Tibial artery (tissue), 4 donors: ENCODE data around the gene PAX8.

Experiments
- DNase-seq, 2 donors: peaks; one replicate each; pipeline ENCODE4 v3.0.0-alpha.2; 2019
- H3K27ac ChIP-seq, 2 donors: fragments of 200-600 bp; sonication (generic) in 1 of 2; 1 replicate in 1 of 2; 2 replicates in 1 of 2; pipeline ENCODE4 v1.5.1; 2018 to 2019; ENCODE audit warnings: mild to moderate bottlenecking in 1 of 2
- H3K27me3 ChIP-seq, 2 donors: fragments of 200-600 bp; sonication (generic) in 1 of 2; one replicate each; pipeline versions ENCODE4 v1.5.1 to v1.6.0; 2016 to 2019
- H3K36me3 ChIP-seq, 3 donors: fragments of 200-600 bp; sonication (generic) in 2 of 3; one replicate each; pipeline ENCODE4 v1.5.1; 2016 to 2019; ENCODE audit warnings: mild to moderate bottlenecking in 2 of 3
- H3K4me1 ChIP-seq, 4 donors: fragments of 200-600 bp; sonication (generic) in 2 of 4; 1 replicate in 3 of 4; 2 replicates in 1 of 4; pipeline ENCODE4 v1.5.1; 2016 to 2019
- H3K4me3 ChIP-seq, 2 donors: fragments of 200-600 bp; sonication (generic) in 1 of 2; 1 replicate in 1 of 2; 2 replicates in 1 of 2; pipeline ENCODE4 v1.5.1; 2018 to 2019; ENCODE audit warnings: mild to moderate bottlenecking in 2 of 2
- H3K9me3 ChIP-seq, 3 donors: fragments of 200-600 bp; sonication (generic) in 1 of 3; one replicate each; pipeline ENCODE4 v1.5.1; 2016 to 2019
- CTCF ChIP-seq, 2 experiments: fragments of 200-600 bp in 1 of 2; fragments of 450-650 bp in 1 of 2; IDR thresholded peaks; one replicate each; pipeline ENCODE4 v1.5.1; 2017 to 2019; ENCODE audit warnings: antibody characterized with exemption in 2 of 2, mild to moderate bottlenecking in 1 of 2, moderate library complexity in 1 of 2
- intact Hi-C: fragments of 100-400 bp; cut with DNase I; formaldehyde crosslinking; loops from one replicate; pipeline ENCODE4 v1.15.0; 2023; ENCODE audit warnings: low total_unique reads

The PAX8 gene

GRCh38 chr2:113184531-113185230, 94.0 kb downstream of the PAX8 start:
- no peak overlapping the region for H3K27ac ChIP-seq
- intact Hi-C loops = no loop called here
- H3K9me3 ChIP-seq = no peaks in the 10 kb centered on the region
- H3K27me3 ChIP-seq = no peaks in the 10 kb centered on the region
- no peaks in the 10 kb centered on the region for H3K36me3 ChIP-seq
- no peak for TF ChIP-seq CTCF (IDR thresholded peaks at IDR 0.05)
- peaks cover 0 to 4% (median 0%) of the 10 kb centered on the region in 4 donors for H3K4me1 ChIP-seq
- no peak for DNase-seq
- no peak overlapping the region for H3K4me3 ChIP-seq

GRCh38 chr2:113183703-113184102, 95.0 kb downstream of the PAX8 start:
- Histone ChIP-seq H3K9me3 (no peaks in the 10 kb centered on the region), H3K4me1 (peaks cover 0 to 4% (median 0%) of the 10 kb centered on the region in 4 donors), H3K4me3 (no peak overlapping the region), H3K27ac (no peak overlapping the region), H3K36me3 (no peaks in the 10 kb centered on the region), H3K27me3 (no peaks in the 10 kb centered on the region)
- peak in 1 of 2 donors; percentile 15 for DNase-seq
- intact Hi-C loops = no loop called here
- no peak for TF ChIP-seq CTCF (IDR thresholded peaks at IDR 0.05)

- intact Hi-C loops = no loop called here
- peaks cover 0 to 4% (median 0%) of the 10 kb centered on the region in 4 donors for H3K4me1 ChIP-seq
- no peaks in the 10 kb centered on the region for H3K9me3 ChIP-seq
- DNase-seq = peak in 1 of 2 donors; percentile 49
- no peak overlapping the region for H3K27ac ChIP-seq
- no peak overlapping the region for H3K4me3 ChIP-seq
- no peaks in the 10 kb centered on the region for H3K27me3 ChIP-seq
- no peak for TF ChIP-seq CTCF (IDR thresholded peaks at IDR 0.05)
- no peaks in the 10 kb centered on the region for H3K36me3 ChIP-seq
These were observed 95.5 kb downstream of the PAX8 start for GRCh38 chr2:113183264-113183663.

- H3K27ac ChIP-seq = no peak overlapping the region
- H3K4me1 ChIP-seq = peaks cover 0 to 4% (median 0%) of the 10 kb centered on the region in 4 donors
- intact Hi-C loops = no loop called here
These were observed 96.1 kb downstream of the PAX8 start for GRCh38 chr2:113182471-113183260.

More at GRCh38 chr2:113182471-113183260, 96.1 kb downstream of the PAX8 start:
- no peak for TF ChIP-seq CTCF (IDR thresholded peaks at IDR 0.05)
- Histone ChIP-seq H3K9me3 (no peaks in the 10 kb centered on the region), H3K4me3 (no peak overlapping the region), H3K27me3 (no peaks in the 10 kb centered on the region), H3K36me3 (no peaks in the 10 kb centered on the region)
- peak in 1 of 2 donors; percentile 50 for DNase-seq
